DND-41 (cell line): ENCODE measurements around the gene TINAG.

Experiments
- ATAC-seq: fragments of 200-7000 bp; cut with Tn5 transposase; 3 replicates; pipeline ENCODE4 v1.9.1; 2021; ENCODE audit warnings: low read depth; ENCODE audit not compliant: insufficient read depth
- DNase-seq: peaks from one replicate; pipeline ENCODE4 v3.0.0-alpha.2; 2020
- H2AFZ ChIP-seq: 2 replicates; pipeline ENCODE4 v1.6.0; 2012; ENCODE audit warnings: low read depth, low read length
- H3K27ac ChIP-seq: 2 replicates; pipeline ENCODE4 v1.5.1; 2012; ENCODE audit warnings: low read length, inconsistent platforms
- H3K27me3 ChIP-seq: fragments of 200-600 bp; sonication (generic); 2 replicates; pipeline ENCODE4 v1.6.0; 2012; ENCODE audit warnings: low read length, mild to moderate bottlenecking, inconsistent platforms; ENCODE audit not compliant: insufficient read depth, poor library complexity
- H3K36me3 ChIP-seq: 2 replicates; pipeline ENCODE4 v1.5.1; 2012; ENCODE audit warnings: low read length, inconsistent platforms; ENCODE audit not compliant: insufficient read depth
- H3K4me1 ChIP-seq: 2 replicates; pipeline ENCODE4 v1.5.1; 2012; ENCODE audit warnings: mild to moderate bottlenecking, low read length; ENCODE audit not compliant: insufficient read depth
- H3K4me2 ChIP-seq: 2 replicates; pipeline ENCODE4 v1.6.0; 2012; ENCODE audit warnings: mild to moderate bottlenecking, moderate library complexity, low read length, inconsistent platforms; ENCODE audit not compliant: insufficient read depth
- H3K4me3 ChIP-seq, 2 experiments: fragments of 200-600 bp in 1 of 2; shearing (Covaris generic) in 1 of 2; 2 replicates each; pipeline ENCODE4 v1.5.1; 2012 to 2016; ENCODE audit warnings: inconsistent platforms in 2 of 2, low read length in 2 of 2, mild to moderate bottlenecking in 2 of 2, low read depth in 1 of 2, moderate library complexity in 1 of 2
- H3K79me2 ChIP-seq: 2 replicates; pipeline ENCODE4 v1.6.0; 2012; ENCODE audit warnings: low read length, inconsistent platforms; ENCODE audit not compliant: insufficient read depth
- H3K9ac ChIP-seq: 2 replicates; pipeline ENCODE4 v1.6.0; 2012; ENCODE audit warnings: low read depth, mild to moderate bottlenecking, inconsistent platforms, low read length, moderate library complexity
- H3K9me3 ChIP-seq: 2 replicates; pipeline ENCODE4 v1.5.1; 2012; ENCODE audit warnings: low read length, moderate library complexity, mild to moderate bottlenecking, inconsistent platforms; ENCODE audit not compliant: insufficient read depth, severe bottlenecking
- H4K20me1 ChIP-seq: 2 replicates; pipeline ENCODE4 v1.6.0; 2012; ENCODE audit warnings: low read length; ENCODE audit not compliant: insufficient read depth
- CTCF ChIP-seq: IDR thresholded peaks from 2 replicates; pipeline ENCODE4 v1.5.1; 2012; ENCODE audit warnings: borderline replicate concordance, low read length, moderate library complexity, mild to moderate bottlenecking; ENCODE audit not compliant: poor library complexity, severe bottlenecking; ENCODE audit errors: extremely low read depth
- EZH2 ChIP-seq: IDR thresholded peaks from 3 replicates; pipeline ENCODE4 v1.6.1; 2012; ENCODE audit warnings: borderline replicate concordance, low read depth, mild to moderate bottlenecking, moderate library complexity, low read length, inconsistent platforms; ENCODE audit not compliant: severe bottlenecking

Gene TINAG

GRCh38 chr6:54353975-54354374, 45.7 kb downstream of the TINAG start:
- Histone ChIP-seq H2AFZ (no peak overlapping the region), H3K9ac (no peak overlapping the region), H3K27me3 (no peaks in the 10 kb centered on the region), H3K4me3 (no peak overlapping the region), H3K4me1 (no peaks in the 10 kb centered on the region), H3K9me3 (no peaks in the 10 kb centered on the region), H3K79me2 (no peaks in the 10 kb centered on the region), H4K20me1 (no peaks in the 10 kb centered on the region), H3K27ac (no peak overlapping the region), H3K36me3 (no peaks in the 10 kb centered on the region), H3K4me2 (no peak overlapping the region)
- DNase-seq = no peak
- TF ChIP-seq EZH2 = no peak
- TF ChIP-seq CTCF = no peak
- ATAC-seq = no peak

DNA sequence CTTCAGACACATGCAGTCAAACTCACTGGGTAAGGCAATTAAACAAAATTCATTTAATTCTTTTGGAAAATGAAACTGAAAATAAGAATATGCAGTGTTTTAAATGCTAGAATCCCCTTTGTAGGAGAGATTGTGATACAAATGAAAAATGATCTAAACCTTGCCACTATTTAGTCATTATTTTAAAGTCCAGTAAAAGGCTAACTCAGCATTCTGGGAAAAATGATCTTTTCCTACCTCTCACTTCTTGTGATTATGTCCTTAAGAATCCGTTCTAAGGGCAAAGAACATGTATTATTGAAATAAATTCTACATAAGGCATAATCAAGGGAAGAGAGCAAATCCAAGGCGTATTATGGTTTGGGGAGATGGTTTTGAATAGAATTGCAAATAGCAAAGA, 46.4 kb downstream of the TINAG start:
- DNase-seq (no peak), ATAC-seq (no peak)
- Histone ChIP-seq H3K36me3 (no peaks in the 10 kb centered on the region), H3K9me3 (no peaks in the 10 kb centered on the region), H3K4me2 (no peak overlapping the region), H3K27me3 (no peaks in the 10 kb centered on the region), H3K4me3 (no peak overlapping the region), H3K4me1 (no peaks in the 10 kb centered on the region), H3K27ac (no peak overlapping the region), H4K20me1 (no peaks in the 10 kb centered on the region), H3K9ac (no peak overlapping the region), H2AFZ (no peak overlapping the region), H3K79me2 (no peaks in the 10 kb centered on the region)
- TF ChIP-seq EZH2 (no peak), CTCF (no peak)

DNA sequence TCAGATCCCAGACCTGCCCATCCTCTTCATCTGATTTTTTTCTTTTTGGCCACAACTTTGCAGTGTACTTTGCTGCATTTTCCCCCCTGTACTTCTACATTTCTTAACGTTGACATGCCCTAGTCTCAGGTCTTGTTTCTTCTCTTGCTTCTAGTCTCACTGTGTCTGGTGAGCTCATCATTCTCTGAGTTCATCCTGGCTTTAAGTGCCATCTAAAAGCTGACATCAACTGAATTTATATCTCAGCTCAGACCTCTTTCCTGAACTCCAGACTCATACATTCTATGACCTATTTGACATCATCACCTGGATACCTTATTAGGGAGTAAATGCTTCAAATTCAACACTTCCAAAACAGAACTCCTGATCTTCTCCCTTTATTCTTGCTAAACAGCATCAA, 48.9 kb downstream of the TINAG start:
- H3K4me3 ChIP-seq = no peak overlapping the region
- H3K27ac ChIP-seq = no peak overlapping the region
- ATAC-seq = no peak
- no peaks in the 10 kb centered on the region for H3K27me3 ChIP-seq
- no peaks in the 10 kb centered on the region for H3K4me1 ChIP-seq
- H4K20me1 ChIP-seq = no peaks in the 10 kb centered on the region
- no peaks in the 10 kb centered on the region for H3K9me3 ChIP-seq
- TF ChIP-seq CTCF (no peak), EZH2 (no peak)
- H3K9ac ChIP-seq = no peak overlapping the region
- no peak overlapping the region for H3K4me2 ChIP-seq
- H2AFZ ChIP-seq = no peak overlapping the region
- DNase-seq = no peak
- H3K79me2 ChIP-seq = no peaks in the 10 kb centered on the region
- no peaks in the 10 kb centered on the region for H3K36me3 ChIP-seq

GRCh38 chr6:54361188-54361587, 52.9 kb downstream of the TINAG start:
- no peaks in the 10 kb centered on the region for H3K9me3 ChIP-seq
- no peak overlapping the region for H3K4me2 ChIP-seq
- DNase-seq (no peak), ATAC-seq (no peak)
- H3K36me3 ChIP-seq = no peaks in the 10 kb centered on the region
- no peaks in the 10 kb centered on the region for H3K4me1 ChIP-seq
- H3K27ac ChIP-seq = no peak overlapping the region
- H3K9ac ChIP-seq = no peak overlapping the region
- H4K20me1 ChIP-seq = no peaks in the 10 kb centered on the region
- no peak for TF ChIP-seq EZH2
- no peak for TF ChIP-seq CTCF
- H3K27me3 ChIP-seq = no peaks in the 10 kb centered on the region
- H3K79me2 ChIP-seq = no peaks in the 10 kb centered on the region
- H2AFZ ChIP-seq = no peak overlapping the region
- H3K4me3 ChIP-seq = no peak overlapping the region
